K562 (cell line): Measurements from ENCODE around the gene UBTD1. TPM values are rescaled to one million over a fixed set of nuclear protein-coding genes. Genes with fewer than 3 reads are reported as not detected.

Experiments
- ATAC-seq: fragments of 200-7000 bp; cut with Tn5 transposase; 3 replicates; pipeline ENCODE4 v1.9.1; 2020; ENCODE audit warnings: moderate library complexity
- BruUV-seq: library from RNA; stranded (reverse); fragments of 400-500 nt; replicated peaks from 2 replicates; lab custom pipeline; 2021; lab: Mats Ljungman, UMichigan
- CTCF ChIA-PET: fragments of 300-600 bp; formaldehyde crosslinking; extraction: SDS; loops from one replicate; lab custom pipeline; 2021; ENCODE audit warnings: low intra/inter-chr PET ratio; lab: Yijun Ruan, JAX
- POLR2A ChIA-PET: fragments of 300-600, 350-650 bp; sonication (Branson Sonifier 250); formaldehyde crosslinking; extraction: SDS; loops from one replicate; lab custom pipeline; 2021; ENCODE audit warnings: antibody characterized with exemption, inconsistent platforms; lab: Yijun Ruan, JAX
- DNase-seq, 4 experiments: peaks; one replicate each; pipeline versions ENCODE4 v3.0.0 to v3.0.0-alpha.2; 2011 to 2018; ENCODE audit warnings: low spot score in 3 of 4, mixed read lengths in 3 of 4; ENCODE audit errors: extremely low read depth in 1 of 4
- FAIRE-seq: peaks from 2 replicates; lab custom pipeline; 2011; peaks lifted over from hg19 to GRCh38; lab: Jason Lieb, UNC
- H2AFZ ChIP-seq: 2 replicates; pipeline ENCODE4 v1.6.0; 2011; ENCODE audit warnings: low read depth, low read length, control low read depth, inconsistent platforms
- H3K27ac ChIP-seq: fragments of 200-600 bp; 3 replicates; pipeline ENCODE4 v1.8.0; 2011; ENCODE audit warnings: low read depth, mild to moderate bottlenecking, control low read depth, inconsistent platforms, low read length, moderate library complexity, mixed read lengths; ENCODE audit errors: extremely low read depth
- H3K27me3 ChIP-seq, 2 experiments: fragments of 300-600 bp in 1 of 2; 2 replicates in 1 of 2; 3 replicates in 1 of 2; pipeline versions ENCODE4 v1.6.0 to v1.8.0; 2011; ENCODE audit warnings: inconsistent platforms in 2 of 2, low read length in 2 of 2, mild to moderate bottlenecking in 1 of 2, mixed read lengths in 1 of 2, moderate library complexity in 1 of 2; ENCODE audit not compliant: control insufficient read depth in 2 of 2, insufficient read depth in 2 of 2
- H3K36me3 ChIP-seq: fragments of 300-600 bp; 3 replicates; pipeline ENCODE4 v1.8.0; 2011; ENCODE audit warnings: mild to moderate bottlenecking, low read length, inconsistent platforms; ENCODE audit not compliant: control insufficient read depth, insufficient read depth
- H3K4me1 ChIP-seq, 2 experiments: fragments of 200-600 bp in 1 of 2; replicated peaks in 1 of 2; 2 replicates in 1 of 2; 3 replicates in 1 of 2; pipeline versions ENCODE4 v1.5.1 to v1.8.0; 2011; ENCODE audit warnings: inconsistent platforms in 2 of 2, low read length in 2 of 2, mild to moderate bottlenecking in 1 of 2, mixed read lengths in 1 of 2, moderate library complexity in 1 of 2; ENCODE audit not compliant: control insufficient read depth in 2 of 2, insufficient read depth in 2 of 2
- H3K4me2 ChIP-seq: 2 replicates; pipeline ENCODE4 v1.6.1; 2011; ENCODE audit warnings: low read length, control low read depth, inconsistent platforms, mixed read lengths; ENCODE audit not compliant: insufficient read depth
- H3K4me3 ChIP-seq: fragments of 200-600 bp; sonication (generic), shearing (Covaris generic); 2 replicates; pipeline ENCODE4 v1.5.1; 2016; ENCODE audit warnings: control low read depth, inconsistent platforms
- H3K79me2 ChIP-seq: fragments of 200-600 bp; 3 replicates; pipeline ENCODE4 v1.8.0; 2011; ENCODE audit warnings: low read length, inconsistent platforms; ENCODE audit not compliant: control insufficient read depth, insufficient read depth
- H3K9ac ChIP-seq, 2 experiments: 2 replicates each; pipeline versions ENCODE4 v1.6.0 to v1.6.1; 2011; ENCODE audit warnings: low read depth in 2 of 2, low read length in 2 of 2, control low read depth in 1 of 2, inconsistent platforms in 1 of 2, mild to moderate bottlenecking in 1 of 2, mixed read lengths in 1 of 2; ENCODE audit not compliant: insufficient read depth in 1 of 2
- H3K9me1 ChIP-seq: one replicate; pipeline ENCODE4 v1.6.0; 2011; ENCODE audit warnings: inconsistent platforms, mild to moderate bottlenecking, low read length, moderate library complexity; ENCODE audit not compliant: control insufficient read depth, insufficient read depth
- H3K9me3 ChIP-seq: replicated peaks from 2 replicates; pipeline ENCODE4 v1.5.1; 2011; ENCODE audit warnings: low read depth, low read length, inconsistent platforms; ENCODE audit not compliant: control insufficient read depth, insufficient read depth
- H4K20me1 ChIP-seq: replicated peaks from 2 replicates; pipeline ENCODE4 v1.6.1; 2011; ENCODE audit warnings: low read length, inconsistent platforms, mixed read lengths; ENCODE audit not compliant: control insufficient read depth, insufficient read depth
- ETS2 ChIP-seq: IDR thresholded peaks from 2 replicates; pipeline ENCODE4 v1.6.1; 2016; ENCODE audit warnings: borderline replicate concordance, missing genetic modification characterization, mild to moderate bottlenecking, moderate library complexity, missing compliant biosample characterization; ENCODE audit not compliant: poor library complexity, severe bottlenecking
- HDAC3 ChIP-seq: fragments of 450-650 bp; IDR thresholded peaks from 2 replicates; pipeline ENCODE4 v1.6.1; 2018; ENCODE audit warnings: borderline replicate concordance, mild to moderate bottlenecking, moderate library complexity; ENCODE audit not compliant: partially characterized antibody
- HEY1 ChIP-seq: fragments of 250-450 bp; sonication (Bioruptor Pico); IDR thresholded peaks from 2 replicates; pipeline ENCODE4 v1.5.0; 2020; ENCODE audit warnings: mild to moderate bottlenecking, moderate library complexity, borderline replicate concordance
- KDM2B ChIP-seq: fragments of 250-450 bp; sonication (Bioruptor Pico); IDR thresholded peaks from 2 replicates; pipeline ENCODE4 v1.8.0; 2021; ENCODE audit warnings: mild to moderate bottlenecking, moderate library complexity
- KDM5B ChIP-seq: fragments of 200-600 bp; sonication (generic); IDR thresholded peaks from 2 replicates; pipeline ENCODE4 v1.6.1; 2012; ENCODE audit warnings: low read depth, mild to moderate bottlenecking, moderate library complexity, low read length, control low read depth, inconsistent platforms; ENCODE audit not compliant: insufficient replicate concordance
- MECOM ChIP-seq: fragments of 250-450 bp; sonication (Bioruptor Pico); IDR thresholded peaks from 2 replicates; pipeline ENCODE4 v1.8.0; 2022; ENCODE audit warnings: inconsistent platforms
- MYC ChIP-seq, 2 experiments: fragments of 250-450 bp in 1 of 2; sonication (Bioruptor Pico) in 1 of 2; IDR thresholded peaks; 2 replicates each; pipeline versions ENCODE4 v1.5.1 to v1.6.1; 2012 to 2021; ENCODE audit warnings: low read depth in 2 of 2, borderline replicate concordance in 1 of 2, improper control_type of control experiment in 1 of 2, low read length in 1 of 2, mild to moderate bottlenecking in 1 of 2, moderate library complexity in 1 of 2
- NCOA4 ChIP-seq: fragments of 450-650 bp; IDR thresholded peaks from 2 replicates; pipeline ENCODE4 v1.6.1; 2018; ENCODE audit warnings: mild to moderate bottlenecking; ENCODE audit not compliant: partially characterized antibody
- PHF21A ChIP-seq: fragments of 450-650 bp; IDR thresholded peaks from 2 replicates; pipeline ENCODE4 v1.6.1; 2017; ENCODE audit warnings: low read depth, borderline replicate concordance
- POLR2G ChIP-seq: fragments of 200-400 bp; formaldehyde crosslinking; IDR thresholded peaks from 2 replicates; pipeline ENCODE4 v1.6.1; 2017; ENCODE audit warnings: low read depth, mild to moderate bottlenecking, antibody characterized with exemption, low read length, moderate library complexity
- SNRNP70 ChIP-seq: fragments of 200-400 bp; formaldehyde crosslinking; optimal IDR thresholded peaks from 2 replicates; pipeline ENCODE3; 2017; ENCODE audit warnings: low read depth, low read length
- TCFL5 ChIP-seq: fragments of 250-450 bp; sonication (Bioruptor Pico); conservative IDR thresholded peaks from 2 replicates; pipeline ENCODE4 v1.6.1; 2021; ENCODE audit warnings: mild to moderate bottlenecking, moderate library complexity, matching md5 sums
- ZKSCAN8 ChIP-seq: fragments of 200-800 bp; sonication (Bioruptor generic); IDR thresholded peaks from 2 replicates; pipeline ENCODE4 v1.6.1; 2016; ENCODE audit warnings: missing genetic modification characterization, missing compliant biosample characterization
- ZNF584 ChIP-seq: fragments of 200-800 bp; sonication (Bioruptor generic); IDR thresholded peaks from 2 replicates; pipeline ENCODE4 v1.6.1; 2016; ENCODE audit warnings: low read depth, mild to moderate bottlenecking, missing genetic modification characterization, missing compliant biosample characterization
- WGBS: fragments of 100-300 bp; shearing (Covaris generic); methylation state at CpG from one replicate; pipeline ENCODE4 v1.1.6; 2016; ENCODE audit warnings: low coverage, mixed read lengths; ENCODE audit not compliant: insufficient coverage; ENCODE audit errors: missing lambda C conversion rate; 5-methylcytosine and 5-hydroxymethylcytosine counted together
- in situ Hi-C: fragments of 300-500 bp; cut with MboI; formaldehyde crosslinking; loops from 4 replicates; pipeline ENCODE4 v1.15.0; 2018; ENCODE audit warnings: inconsistent platforms, mixed read lengths
- intact Hi-C: fragments of 100-400 bp; cut with micrococcal nuclease; formaldehyde crosslinking; loops from 2 replicates; pipeline ENCODE4 v1.14.2; 2022
- polyA plus RNA-seq, 8 experiments: library from polyadenylated mRNA; depleted of rRNA in 4 of 8; stranded (reverse) in 5 of 8; unstranded in 3 of 8; fragments of >200 nt; fragmentation: Nextera tagmentation in 2 of 8; fragmentation: Illumina TruSeq in 1 of 8; extraction: Ambion mirVana in 2 of 8; extraction: Trizol in 1 of 8; gene quantifications; 2 replicates each; pipeline versions ENCODE4 v1.2.1 to v1.2.3, GENCODE V29; 2011 to 2014; ENCODE audit warnings: inconsistent platforms in 1 of 8, missing spikeins in 1 of 8
- total RNA-seq, 7 experiments: library from RNA; depleted of rRNA in 6 of 7; stranded (reverse); fragments of >200 nt in 6 of 7; fragmentation: Illumina TruSeq in 2 of 7; extraction: Trizol in 2 of 7; gene quantifications; 2 replicates each; pipeline versions ENCODE4 v1.2.1 to v1.2.3, GENCODE V29; 2011 to 2021; ENCODE audit warnings: low replicate concordance in 1 of 7
- TF ChIP-seq, protein P1 (sequence below), 2 experiments: fragments of 450-650 bp in 1 of 2; IDR thresholded peaks; 2 replicates each; pipeline ENCODE4 v1.6.1; 2011 to 2017; ENCODE audit warnings: low read depth in 2 of 2, antibody characterized with exemption in 1 of 2, borderline replicate concordance in 1 of 2, low read length in 1 of 2, mild to moderate bottlenecking in 1 of 2, mixed read lengths in 1 of 2; ENCODE audit not compliant: control insufficient read depth in 1 of 2

The UBTD1 gene
- total and polyA plus RNA-seq, 9 of the 15 experiments (the other 6 are each of a cell fraction or from before 2014, with no cell fraction given): 0.08 to 1.6 (median 0.81) TPM; not detected in 1

DNA sequence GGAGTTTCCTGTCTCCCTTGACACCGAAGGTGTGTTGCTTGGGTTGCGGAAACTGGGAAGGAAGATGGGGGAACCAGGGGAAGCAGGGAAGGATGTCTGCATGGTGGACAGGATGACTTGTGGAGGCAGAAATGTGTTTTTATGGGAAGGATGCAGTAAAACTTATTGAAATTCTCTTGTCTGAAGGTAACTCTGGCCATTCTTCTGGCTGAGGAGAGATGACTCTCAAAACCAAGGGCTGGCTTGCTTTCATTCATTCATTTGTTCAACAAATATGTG is 1.5 kb downstream of the UBTD1 start:
- Histone ChIP-seq H3K79me2 (peaks cover 30% of the 10 kb centered on the region), H3K9me3 (no peaks in the 10 kb centered on the region), H3K9me1 (no peaks in the 10 kb centered on the region), H3K27me3 (peaks cover 6 to 26% of the 10 kb centered on the region in 2 experiments; a peak in 3 of 5 replicates), H2AFZ (no peak overlapping the region), H3K9ac (no peak overlapping the region), H3K27ac (no peak overlapping the region), H4K20me1 (peaks cover 7% of the 10 kb centered on the region; the same call in 1 of the 2 replicates), H3K4me3 (no peak overlapping the region), H3K36me3 (peaks cover 7% of the 10 kb centered on the region; the same call in 1 of the 3 replicates), H3K4me2 (no peak overlapping the region), H3K4me1 (peaks cover 3 to 27% of the 10 kb centered on the region in 2 experiments; a peak in 3 of 5 replicates)
- in situ Hi-C loops: no loop called here
- TF ChIP-seq ZNF584 (CRISPR knock-in tag) (no peak), HDAC3 (no peak), ETS2 (tag) (no peak), POLR2G (no peak), KDM2B (CRISPR knock-in tag) (no peak), ZKSCAN8 (CRISPR knock-in tag) (no peak), SNRNP70 (no peak), MECOM (CRISPR knock-in tag) (no peak), KDM5B (no peak), MYC (IDR thresholded peaks at IDR 0.05; ENCODE audit: low read depth, low read length) (no peak), MYC (CRISPR knock-in tag; IDR thresholded peaks at IDR 0.05; ENCODE audit: borderline replicate concordance, low read depth) (no peak), PHF21A (no peak), HEY1 (CRISPR knock-in tag) (no peak), NCOA4 (no peak), TCFL5 (no peak)
- TF ChIP-seq, protein P1, sequence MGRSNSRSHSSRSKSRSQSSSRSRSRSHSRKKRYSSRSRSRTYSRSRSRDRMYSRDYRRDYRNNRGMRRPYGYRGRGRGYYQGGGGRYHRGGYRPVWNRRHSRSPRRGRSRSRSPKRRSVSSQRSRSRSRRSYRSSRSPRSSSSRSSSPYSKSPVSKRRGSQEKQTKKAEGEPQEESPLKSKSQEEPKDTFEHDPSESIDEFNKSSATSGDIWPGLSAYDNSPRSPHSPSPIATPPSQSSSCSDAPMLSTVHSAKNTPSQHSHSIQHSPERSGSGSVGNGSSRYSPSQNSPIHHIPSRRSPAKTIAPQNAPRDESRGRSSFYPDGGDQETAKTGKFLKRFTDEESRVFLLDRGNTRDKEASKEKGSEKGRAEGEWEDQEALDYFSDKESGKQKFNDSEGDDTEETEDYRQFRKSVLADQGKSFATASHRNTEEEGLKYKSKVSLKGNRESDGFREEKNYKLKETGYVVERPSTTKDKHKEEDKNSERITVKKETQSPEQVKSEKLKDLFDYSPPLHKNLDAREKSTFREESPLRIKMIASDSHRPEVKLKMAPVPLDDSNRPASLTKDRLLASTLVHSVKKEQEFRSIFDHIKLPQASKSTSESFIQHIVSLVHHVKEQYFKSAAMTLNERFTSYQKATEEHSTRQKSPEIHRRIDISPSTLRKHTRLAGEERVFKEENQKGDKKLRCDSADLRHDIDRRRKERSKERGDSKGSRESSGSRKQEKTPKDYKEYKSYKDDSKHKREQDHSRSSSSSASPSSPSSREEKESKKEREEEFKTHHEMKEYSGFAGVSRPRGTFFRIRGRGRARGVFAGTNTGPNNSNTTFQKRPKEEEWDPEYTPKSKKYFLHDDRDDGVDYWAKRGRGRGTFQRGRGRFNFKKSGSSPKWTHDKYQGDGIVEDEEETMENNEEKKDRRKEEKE (IDR thresholded peaks at IDR 0.05; ENCODE audit: borderline replicate concordance in 1 of 2, control insufficient read depth in 1 of 2, low read depth in 2 of 2, low read length in 1 of 2): no peak
- DNase-seq (no peak), ATAC-seq (no peak), FAIRE-seq (no peak)
- intact Hi-C loops: no loop called here
- no TSS peak for BruUV-seq
- ChIA-PET POLR2A (interaction anchor here (0.5 to 1.5 kb wide), 2 partner anchors 10 to 73 kb away, joined by 3 to 6 read pairs; no protein-coding TSS in a partner anchor), CTCF (interaction anchor here (0.6 kb wide), 1 partner anchor 52 kb away, joined by 6 read pairs; no protein-coding TSS in a partner anchor)
- WGBS: no CpG with 5 or more reads among the region's 2 CpGs
